Measurements from ENCODE around the gene NKX6-2.

DNA sequence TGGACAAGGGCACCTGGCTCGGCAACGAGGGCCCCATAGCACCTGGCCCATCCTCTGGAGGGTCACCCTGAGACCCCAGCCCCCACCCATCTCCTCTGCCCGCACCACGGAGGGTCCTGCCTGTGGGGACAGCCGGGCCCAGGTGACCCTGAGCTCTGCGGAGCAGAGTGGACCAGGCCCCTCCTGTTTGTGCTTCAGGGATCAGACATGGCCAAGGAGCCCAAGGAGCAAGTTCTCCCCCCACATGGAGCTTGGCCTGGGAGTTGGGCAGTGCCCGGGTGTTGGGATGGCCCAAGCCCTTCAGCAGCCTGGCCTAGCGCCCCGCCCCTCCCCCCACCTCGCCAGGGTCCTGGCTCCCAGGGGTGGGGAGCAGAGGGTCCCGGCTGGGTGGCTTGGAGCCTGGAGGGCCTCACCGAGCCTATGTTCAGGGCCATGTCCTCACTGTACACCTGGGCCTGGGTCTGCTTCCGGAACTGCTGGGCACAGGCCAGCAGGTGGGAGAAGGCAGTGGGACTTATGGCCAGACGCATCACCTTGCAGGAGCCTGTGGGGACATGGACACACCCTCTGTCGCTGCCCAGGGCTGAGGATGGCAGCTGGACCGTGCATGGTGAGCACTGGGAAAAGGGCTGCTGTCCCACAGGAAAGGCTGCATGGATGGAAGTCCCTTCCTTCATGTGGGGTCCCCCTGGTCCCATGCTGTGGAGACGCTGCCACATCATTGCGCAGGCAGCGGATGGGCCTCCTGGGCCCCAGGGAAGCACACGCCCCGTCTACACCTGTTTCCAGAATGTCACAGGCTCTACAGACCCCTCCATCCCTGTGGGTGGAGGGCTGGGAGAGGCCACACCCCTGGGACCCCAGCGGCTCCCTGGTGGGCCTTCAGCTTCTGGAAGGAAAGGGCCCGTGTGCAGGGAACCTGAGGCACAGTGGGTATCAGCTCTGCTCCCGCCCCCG, 49.2 kb upstream of the NKX6-2 start:
- TF ChIP-seq, protein P1, sequence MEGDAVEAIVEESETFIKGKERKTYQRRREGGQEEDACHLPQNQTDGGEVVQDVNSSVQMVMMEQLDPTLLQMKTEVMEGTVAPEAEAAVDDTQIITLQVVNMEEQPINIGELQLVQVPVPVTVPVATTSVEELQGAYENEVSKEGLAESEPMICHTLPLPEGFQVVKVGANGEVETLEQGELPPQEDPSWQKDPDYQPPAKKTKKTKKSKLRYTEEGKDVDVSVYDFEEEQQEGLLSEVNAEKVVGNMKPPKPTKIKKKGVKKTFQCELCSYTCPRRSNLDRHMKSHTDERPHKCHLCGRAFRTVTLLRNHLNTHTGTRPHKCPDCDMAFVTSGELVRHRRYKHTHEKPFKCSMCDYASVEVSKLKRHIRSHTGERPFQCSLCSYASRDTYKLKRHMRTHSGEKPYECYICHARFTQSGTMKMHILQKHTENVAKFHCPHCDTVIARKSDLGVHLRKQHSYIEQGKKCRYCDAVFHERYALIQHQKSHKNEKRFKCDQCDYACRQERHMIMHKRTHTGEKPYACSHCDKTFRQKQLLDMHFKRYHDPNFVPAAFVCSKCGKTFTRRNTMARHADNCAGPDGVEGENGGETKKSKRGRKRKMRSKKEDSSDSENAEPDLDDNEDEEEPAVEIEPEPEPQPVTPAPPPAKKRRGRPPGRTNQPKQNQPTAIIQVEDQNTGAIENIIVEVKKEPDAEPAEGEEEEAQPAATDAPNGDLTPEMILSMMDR (IDR thresholded peaks at IDR 0.05): no peak
- no peak for TF ChIP-seq POLR2A (IDR thresholded peaks at IDR 0.05)

Measured in esophagus squamous epithelium (tissue), 4 donors.